GM04503 (cell line): ENCODE measurements around the gene RC3H1.
"Not testable (repeated sequence)": the region's sequence is repeated elsewhere in the genome, so short reads cannot be mapped to it uniquely, and the experiment has no call there.

Source experiments
- DNase-seq: peaks from one replicate; pipeline ENCODE4 v3.0.0-alpha.2; 2012; ENCODE audit warnings: low read depth

The RC3H1 gene

DNA sequence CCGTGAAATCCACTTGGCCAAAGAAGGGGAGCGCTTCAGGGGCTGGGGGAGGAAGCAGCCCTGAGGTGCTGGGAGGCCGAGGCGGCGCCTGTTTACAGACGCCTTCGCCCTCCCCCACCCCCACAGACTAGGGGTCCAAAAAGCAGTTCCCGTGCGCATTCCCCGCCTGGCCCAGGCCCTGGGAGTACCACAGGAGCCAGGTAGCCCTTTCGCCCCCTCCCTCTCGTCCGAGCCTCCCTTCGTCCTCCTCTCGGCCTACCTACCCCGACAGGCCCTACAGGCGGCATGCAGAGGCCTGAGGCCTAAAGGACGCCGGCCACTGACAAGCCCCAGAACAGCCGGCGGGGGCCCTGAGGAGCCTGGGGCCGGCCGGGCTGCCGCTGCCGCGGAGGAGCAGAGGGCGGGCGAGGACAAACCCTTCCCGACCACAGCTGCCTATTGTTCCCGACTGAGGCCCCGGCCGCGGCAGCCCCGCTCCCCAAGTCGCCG, 522 bp downstream of the RC3H1 start:
- no peak for DNase-seq

GRCh38 chr1:174018565-174018964, 3.6 kb downstream of the RC3H1 start:
- no peak for DNase-seq

DNA sequence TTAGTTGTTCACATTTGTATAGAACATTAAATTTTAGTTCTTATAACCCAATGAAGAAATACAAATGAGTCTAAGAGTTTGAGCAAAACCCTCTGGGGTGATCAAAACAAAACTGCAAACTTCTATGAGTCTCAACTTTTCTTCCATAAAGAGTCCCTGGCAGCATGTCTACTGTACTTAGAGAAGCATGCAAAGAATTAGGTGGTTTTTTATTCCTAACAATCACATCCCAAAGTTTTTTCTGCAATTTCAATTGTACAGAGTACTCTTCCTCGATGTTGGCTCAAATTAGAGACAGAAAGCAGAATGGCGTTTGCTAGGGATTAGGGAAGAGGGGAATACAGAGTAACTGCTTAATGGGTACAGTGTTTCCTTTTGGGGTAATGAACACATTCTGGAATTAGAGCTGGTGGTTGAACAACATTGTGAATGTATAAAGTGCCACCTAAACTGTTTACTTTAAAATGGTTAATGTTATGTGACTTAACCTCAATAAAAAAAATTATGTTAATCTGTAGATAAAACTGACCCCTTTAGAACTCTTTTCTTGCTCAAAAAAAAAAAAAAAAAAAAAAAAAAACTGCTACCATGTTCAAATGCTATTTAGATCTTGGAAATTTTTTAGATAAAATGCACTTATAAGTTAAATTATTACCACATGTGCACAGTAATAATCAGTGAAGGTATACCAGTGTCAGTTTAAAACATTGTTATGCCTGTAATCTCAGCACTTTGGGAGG, 4.8 kb downstream of the RC3H1 start:
- no peak for DNase-seq

DNA sequence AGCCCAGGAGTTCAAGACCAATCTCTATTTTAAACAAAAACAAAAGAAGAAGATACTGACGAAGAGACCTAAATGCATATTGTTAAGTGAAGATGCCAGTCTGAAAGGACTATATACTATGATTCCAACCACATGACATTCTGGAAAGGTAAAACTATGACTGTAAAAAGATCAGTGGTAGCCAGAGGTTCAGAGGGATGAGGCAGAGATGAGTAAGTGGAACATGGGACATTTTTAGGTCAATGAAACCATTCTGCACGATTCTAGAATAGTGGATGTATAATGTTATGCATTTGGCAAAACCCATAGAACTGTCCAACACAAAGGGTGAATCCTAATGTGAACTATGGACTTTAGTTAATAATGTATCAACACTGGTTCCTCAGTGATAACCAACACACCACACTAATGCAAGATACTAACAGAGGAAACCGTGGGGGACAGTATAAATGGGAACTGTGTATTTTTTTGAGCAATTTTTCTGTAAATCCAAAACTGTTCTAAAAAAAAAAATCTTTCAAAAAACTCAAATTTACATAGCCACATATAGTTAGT, 8.2 kb downstream of the RC3H1 start:
- no peak for DNase-seq

GRCh38 chr1:174008979-174009378, 13.2 kb downstream of the RC3H1 start:
- no peak for DNase-seq

DNA sequence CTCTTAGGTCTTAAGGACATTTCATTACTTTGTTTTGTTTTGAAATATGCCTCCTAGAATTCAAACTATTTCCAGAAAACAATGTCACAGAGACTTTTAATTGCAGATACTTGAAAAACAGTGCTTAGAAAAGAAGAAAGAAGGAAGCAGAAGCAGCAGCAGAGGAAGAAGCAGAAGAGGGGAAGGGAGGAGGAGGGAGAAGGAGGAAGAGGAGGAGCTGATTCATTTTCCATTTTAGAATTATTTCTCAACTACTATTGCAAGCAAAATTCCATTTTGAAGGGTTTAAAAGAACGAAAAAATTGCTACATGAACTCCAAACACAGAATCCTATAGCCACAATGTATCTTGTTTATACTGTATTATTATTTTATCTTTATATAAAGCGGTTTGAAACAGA, 13.9 kb downstream of the RC3H1 start:
- DNase-seq: no peak

- DNase-seq: no peak
Observed at GRCh38 chr1:174007851-174008250, 14.3 kb downstream of the RC3H1 start.

GRCh38 chr1:174005032-174005431, 17.1 kb downstream of the RC3H1 start:
- peak; percentile 42 for DNase-seq

- no peak for DNase-seq
Observed at GRCh38 chr1:174003867-174004266, 18.3 kb downstream of the RC3H1 start.

- DNase-seq: no peak
Observed at GRCh38 chr1:174001573-174001972, 20.6 kb downstream of the RC3H1 start.

DNA sequence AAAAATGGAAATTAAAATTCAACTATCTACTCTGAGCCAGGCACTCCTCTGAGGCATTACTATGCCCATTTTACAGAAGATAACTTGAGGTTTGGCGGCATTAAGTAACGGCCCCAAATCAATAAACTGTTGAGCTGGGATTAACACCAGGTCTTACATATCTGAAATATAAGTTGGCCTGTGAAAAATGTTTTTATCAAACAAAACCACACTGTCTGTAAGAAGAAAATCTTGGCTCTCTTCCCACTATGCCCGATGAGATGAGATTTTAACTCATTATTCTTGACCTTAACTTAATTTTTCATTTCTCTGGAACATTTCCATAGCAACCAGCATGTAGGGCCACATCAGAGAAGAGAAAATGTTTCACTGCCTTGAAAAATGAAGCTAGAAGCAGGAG, 21.8 kb downstream of the RC3H1 start:
- no peak for DNase-seq

DNA sequence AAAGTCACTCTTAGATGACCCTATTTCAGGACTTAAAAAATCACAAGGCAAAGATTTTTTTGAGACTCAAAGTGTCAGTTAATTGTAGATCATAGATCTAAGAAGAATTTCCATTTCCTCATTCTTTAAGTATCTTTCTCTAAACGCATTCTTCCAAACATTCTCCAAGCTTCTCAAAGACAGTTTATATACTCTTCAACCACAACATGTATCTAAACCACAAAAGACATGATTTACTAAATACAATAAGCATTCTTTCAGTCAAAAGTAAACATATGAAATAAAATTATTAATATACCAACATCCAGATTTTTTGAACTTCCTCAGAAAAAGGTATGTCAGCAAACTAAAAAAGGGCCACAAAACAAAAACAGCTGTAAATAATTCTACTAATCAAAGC, 24.4 kb downstream of the RC3H1 start:
- DNase-seq: peak; percentile 17

GRCh38 chr1:173996995-173997394, 25.2 kb downstream of the RC3H1 start:
- DNase-seq: no peak

DNA sequence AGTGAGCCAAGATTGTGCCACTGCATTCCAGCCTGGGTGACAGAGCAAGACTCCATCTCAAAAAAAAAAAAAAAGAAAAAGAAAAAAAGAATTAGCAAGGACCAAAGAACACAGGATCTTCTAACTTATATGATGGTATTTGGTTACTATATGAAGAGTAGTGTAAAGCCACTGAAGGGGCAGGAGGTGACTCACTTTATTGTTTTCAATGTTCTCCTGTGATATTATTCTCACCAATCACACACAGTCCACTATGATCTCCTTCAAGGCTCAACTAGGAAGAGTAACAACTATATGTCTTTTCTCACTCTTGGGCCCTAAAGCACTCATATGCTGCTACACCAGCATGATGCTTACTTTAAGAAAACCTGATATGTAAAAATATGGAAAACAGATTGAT, 26.7 kb downstream of the RC3H1 start:
- DNase-seq: no peak

- DNase-seq: not testable (repeated sequence)
Observed at GRCh38 chr1:173993948-173994347, 28.2 kb downstream of the RC3H1 start.

- DNase-seq: no peak
Observed at GRCh38 chr1:173988068-173988467, 34.1 kb downstream of the RC3H1 start.

GRCh38 chr1:173986951-173987350, 35.2 kb downstream of the RC3H1 start:
- DNase-seq: no peak

DNA sequence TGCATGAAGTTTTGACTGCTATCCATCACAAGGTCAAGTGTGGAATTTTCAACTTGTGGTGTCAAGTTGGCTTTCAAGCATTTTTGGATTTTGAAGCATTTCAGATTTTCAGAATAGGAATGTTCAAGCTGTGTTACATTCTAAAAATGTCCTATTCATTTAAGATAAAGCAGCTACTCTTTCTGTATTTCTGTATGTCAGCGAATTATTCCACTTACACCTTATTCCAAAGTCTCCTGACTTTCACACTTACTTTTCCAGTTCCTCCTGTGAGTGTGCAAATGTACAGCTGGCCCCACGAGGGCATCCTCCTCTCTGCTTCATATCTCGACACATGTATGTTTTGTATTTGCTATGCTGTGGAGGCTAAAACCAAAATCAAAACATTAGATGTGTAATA, 51.9 kb downstream of the RC3H1 start:
- no peak for DNase-seq

- DNase-seq: not testable (repeated sequence)
Observed at GRCh38 chr1:173965896-173966295, 56.3 kb downstream of the RC3H1 start.

DNA sequence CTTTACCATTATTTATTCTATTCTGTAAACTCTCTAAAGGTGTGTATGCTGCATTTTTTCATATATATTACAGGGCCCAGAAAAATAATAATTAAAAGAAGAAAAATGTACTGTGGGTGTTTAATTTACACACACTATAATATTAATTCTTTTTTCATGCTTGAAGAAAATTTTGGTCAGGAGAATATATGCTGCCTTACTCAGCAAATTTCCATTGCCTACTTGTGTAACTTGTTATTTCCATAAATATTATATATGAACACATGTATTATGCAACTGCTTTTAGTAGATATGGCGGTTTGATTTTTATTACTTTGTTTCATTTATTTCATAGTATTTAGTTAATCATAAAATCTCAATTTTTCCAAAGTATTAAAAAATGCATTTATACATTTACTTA, 58.7 kb downstream of the RC3H1 start:
- no peak for DNase-seq

DNA sequence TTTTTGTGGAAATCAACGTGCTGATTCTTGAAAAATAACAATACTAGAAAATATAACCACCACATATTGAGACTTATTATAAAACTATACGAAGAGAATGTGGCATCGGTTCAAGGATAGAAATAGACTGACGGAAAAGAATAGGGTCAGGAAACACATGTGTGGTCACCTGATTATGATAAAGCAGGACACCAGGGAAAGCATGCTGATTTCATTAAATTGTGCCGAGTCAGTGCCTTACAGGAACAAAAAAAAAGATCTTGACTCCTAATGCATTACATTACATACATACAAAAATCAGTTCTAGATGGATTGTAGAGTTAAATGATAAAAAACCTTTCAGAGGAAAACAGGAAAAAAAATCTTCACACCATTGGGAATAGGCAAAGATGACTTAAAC, 61.5 kb downstream of the RC3H1 start:
- no peak for DNase-seq

- DNase-seq: no peak
Observed at GRCh38 chr1:173954179-173954578, 68.0 kb downstream of the RC3H1 start.

DNA sequence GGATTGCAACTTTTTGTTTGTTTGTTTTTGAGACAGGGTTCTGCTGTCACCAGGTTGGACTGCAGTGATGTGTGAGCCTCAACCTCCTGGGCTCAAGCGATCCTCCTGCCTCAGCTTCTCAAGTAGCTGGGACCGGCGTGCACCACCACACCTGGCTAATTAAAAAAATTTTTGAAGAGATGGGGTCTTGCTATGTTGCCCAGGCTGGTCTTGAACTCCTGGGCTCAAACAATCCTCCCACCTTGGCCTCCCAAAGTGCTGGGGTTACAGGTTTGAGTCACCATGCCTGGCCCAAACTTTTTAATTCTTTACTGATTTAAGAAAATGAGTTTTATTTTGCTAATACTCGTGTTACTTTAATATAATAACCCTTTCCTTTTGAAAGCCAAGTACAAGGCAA, 73.6 kb downstream of the RC3H1 start:
- no peak for DNase-seq

GRCh38 chr1:173946380-173946921, 75.7 kb downstream of the RC3H1 start:
- no peak for DNase-seq
